OCI-LY3 (cell line): Measurements from ENCODE around the gene NRXN3.

Experiments
- EZH2phosphoT487 ChIP-seq: fragments of 200-600 bp; shearing (Covaris generic); IDR thresholded peaks from 2 replicates; pipeline ENCODE4 v1.6.1; 2018; ENCODE audit warnings: antibody characterized with exemption, mixed run types, low read depth
- TF ChIP-seq, protein P1 (sequence below): fragments of 200-600, 300-600 bp; sonication (generic); IDR thresholded peaks from 2 replicates; pipeline ENCODE4 v1.5.1; 2014; ENCODE audit warnings: antibody characterized with exemption, low read length, low read depth

DNA sequence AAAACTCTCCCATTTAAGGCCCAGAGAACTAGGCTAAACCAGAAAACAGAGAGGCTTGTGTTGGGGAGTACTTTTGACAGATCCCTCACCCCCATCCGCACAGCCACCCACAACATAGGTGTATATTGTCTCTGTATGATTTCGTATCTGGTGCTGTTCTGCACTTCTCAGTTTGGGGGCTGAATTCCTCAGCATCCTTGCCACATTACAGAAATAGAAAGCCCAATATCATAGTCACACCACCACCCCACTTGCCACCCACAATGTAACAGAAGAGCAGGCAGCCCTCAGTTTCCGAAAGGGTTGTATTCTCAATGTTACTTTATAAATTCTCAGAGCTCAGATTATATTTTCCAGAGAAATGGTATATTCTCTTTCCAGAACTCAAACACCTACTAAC is 1090.2 kb downstream of the NRXN3 start:
- TF ChIP-seq, protein P1, sequence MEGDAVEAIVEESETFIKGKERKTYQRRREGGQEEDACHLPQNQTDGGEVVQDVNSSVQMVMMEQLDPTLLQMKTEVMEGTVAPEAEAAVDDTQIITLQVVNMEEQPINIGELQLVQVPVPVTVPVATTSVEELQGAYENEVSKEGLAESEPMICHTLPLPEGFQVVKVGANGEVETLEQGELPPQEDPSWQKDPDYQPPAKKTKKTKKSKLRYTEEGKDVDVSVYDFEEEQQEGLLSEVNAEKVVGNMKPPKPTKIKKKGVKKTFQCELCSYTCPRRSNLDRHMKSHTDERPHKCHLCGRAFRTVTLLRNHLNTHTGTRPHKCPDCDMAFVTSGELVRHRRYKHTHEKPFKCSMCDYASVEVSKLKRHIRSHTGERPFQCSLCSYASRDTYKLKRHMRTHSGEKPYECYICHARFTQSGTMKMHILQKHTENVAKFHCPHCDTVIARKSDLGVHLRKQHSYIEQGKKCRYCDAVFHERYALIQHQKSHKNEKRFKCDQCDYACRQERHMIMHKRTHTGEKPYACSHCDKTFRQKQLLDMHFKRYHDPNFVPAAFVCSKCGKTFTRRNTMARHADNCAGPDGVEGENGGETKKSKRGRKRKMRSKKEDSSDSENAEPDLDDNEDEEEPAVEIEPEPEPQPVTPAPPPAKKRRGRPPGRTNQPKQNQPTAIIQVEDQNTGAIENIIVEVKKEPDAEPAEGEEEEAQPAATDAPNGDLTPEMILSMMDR, result no peak
- no peak for TF ChIP-seq EZH2phosphoT487
